ENCODE measurements around the gene PID1. TPM values are rescaled to one million over a fixed set of nuclear protein-coding genes. Genes with fewer than 3 reads are reported as not detected.

Gene PID1
- total RNA-seq, 1 donor from 2014 or later = 0.91 TPM

DNA sequence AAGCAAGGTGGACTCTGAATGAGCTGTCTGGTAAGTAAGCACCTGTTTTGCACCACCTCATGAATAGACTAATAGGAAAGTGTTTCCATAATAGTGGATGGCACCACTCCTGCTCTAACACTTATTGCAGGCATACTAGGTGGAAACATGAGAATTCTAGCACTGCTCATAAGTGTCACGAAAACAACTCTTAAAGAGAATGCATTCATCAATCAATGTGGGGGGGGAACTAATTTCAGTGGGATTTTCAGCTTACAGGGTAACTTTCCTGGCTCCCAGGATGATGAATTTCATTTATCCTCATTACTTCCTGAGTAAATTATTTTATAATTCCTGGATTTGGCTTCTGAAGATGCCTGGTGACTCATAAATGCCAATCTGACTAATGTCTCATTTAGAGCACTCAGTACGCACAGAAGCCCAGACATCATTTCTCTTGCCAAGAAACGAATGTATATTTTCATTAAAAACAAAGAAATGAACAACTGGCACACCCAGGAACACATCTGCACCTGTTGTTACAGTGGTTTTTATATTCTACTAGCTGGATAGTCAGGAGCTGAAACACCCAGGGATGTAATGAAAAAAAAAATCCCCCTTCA, 129.6 kb downstream of the PID1 start:
- TF ChIP-seq, protein P1, sequence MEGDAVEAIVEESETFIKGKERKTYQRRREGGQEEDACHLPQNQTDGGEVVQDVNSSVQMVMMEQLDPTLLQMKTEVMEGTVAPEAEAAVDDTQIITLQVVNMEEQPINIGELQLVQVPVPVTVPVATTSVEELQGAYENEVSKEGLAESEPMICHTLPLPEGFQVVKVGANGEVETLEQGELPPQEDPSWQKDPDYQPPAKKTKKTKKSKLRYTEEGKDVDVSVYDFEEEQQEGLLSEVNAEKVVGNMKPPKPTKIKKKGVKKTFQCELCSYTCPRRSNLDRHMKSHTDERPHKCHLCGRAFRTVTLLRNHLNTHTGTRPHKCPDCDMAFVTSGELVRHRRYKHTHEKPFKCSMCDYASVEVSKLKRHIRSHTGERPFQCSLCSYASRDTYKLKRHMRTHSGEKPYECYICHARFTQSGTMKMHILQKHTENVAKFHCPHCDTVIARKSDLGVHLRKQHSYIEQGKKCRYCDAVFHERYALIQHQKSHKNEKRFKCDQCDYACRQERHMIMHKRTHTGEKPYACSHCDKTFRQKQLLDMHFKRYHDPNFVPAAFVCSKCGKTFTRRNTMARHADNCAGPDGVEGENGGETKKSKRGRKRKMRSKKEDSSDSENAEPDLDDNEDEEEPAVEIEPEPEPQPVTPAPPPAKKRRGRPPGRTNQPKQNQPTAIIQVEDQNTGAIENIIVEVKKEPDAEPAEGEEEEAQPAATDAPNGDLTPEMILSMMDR (conservative IDR thresholded peaks at IDR 0.05) = no peak
- H3K4me1 Mint-ChIP-seq = no peaks in the 10 kb centered on the region
- no peak overlapping the region for H3K27ac Mint-ChIP-seq (ENCODE audit: unreplicated experiment)
- H3K36me3 Mint-ChIP-seq (ENCODE audit: low read depth) = no peaks in the 10 kb centered on the region
- peaks cover 11% of the 10 kb centered on the region for H3K27me3 Mint-ChIP-seq (ENCODE audit: low read depth)
- no peak overlapping the region for H3K4me3 Mint-ChIP-seq
- H3K9me3 Mint-ChIP-seq = peaks cover under 1% of the 10 kb centered on the region
- no peak for DNase-seq (ENCODE audit: low read depth, low spot score)

DNA sequence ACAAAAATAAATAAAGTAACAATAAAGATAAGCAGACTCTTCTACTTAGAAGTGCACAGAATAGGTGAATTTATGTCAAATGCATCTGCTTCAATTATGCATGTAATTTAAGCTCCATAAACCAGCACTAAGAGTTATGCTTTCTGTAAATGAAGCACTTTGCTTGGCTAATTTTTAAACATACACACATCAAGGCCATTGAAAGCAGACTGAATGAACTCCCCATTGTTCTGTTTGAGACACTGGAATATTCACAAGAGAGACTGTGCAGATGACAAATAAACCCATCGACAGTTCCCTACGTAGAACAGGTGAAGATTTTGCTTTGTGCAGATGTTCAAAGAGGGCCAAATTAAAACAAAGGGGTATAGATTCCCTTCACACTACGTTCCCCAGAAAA, 133.4 kb downstream of the PID1 start:
- TF ChIP-seq, protein P1 (conservative IDR thresholded peaks at IDR 0.05) = no peak
- no peaks in the 10 kb centered on the region for H3K4me1 Mint-ChIP-seq
- H3K4me3 Mint-ChIP-seq = no peak overlapping the region
- no peak overlapping the region for H3K27ac Mint-ChIP-seq (ENCODE audit: unreplicated experiment)
- DNase-seq (ENCODE audit: low read depth, low spot score) = no peak
- no peaks in the 10 kb centered on the region for H3K36me3 Mint-ChIP-seq (ENCODE audit: low read depth)
- no peaks in the 10 kb centered on the region for H3K9me3 Mint-ChIP-seq
- H3K27me3 Mint-ChIP-seq (ENCODE audit: low read depth) = peaks cover 23% of the 10 kb centered on the region

DNA sequence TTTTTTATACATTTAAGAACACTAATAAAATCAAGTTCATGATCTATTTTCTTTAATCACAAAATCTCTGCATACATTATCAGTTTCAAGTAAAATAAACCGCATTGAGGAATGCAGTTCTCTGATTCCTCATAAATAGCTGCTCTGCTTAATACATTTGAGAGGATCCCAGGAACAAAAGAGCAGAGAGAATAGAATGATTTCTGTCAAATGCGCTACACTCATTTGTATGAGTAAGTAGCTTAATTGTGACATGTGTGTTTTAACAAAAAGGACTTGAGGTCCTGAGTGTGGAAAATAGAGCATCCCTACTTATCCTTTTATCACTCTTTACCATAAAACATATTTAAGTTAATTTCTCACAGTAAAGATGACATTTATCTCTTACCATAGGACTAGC, 134.0 kb downstream of the PID1 start:
- H3K27me3 Mint-ChIP-seq (ENCODE audit: low read depth) = peaks cover 23% of the 10 kb centered on the region
- H3K4me3 Mint-ChIP-seq = no peak overlapping the region
- DNase-seq (ENCODE audit: low read depth, low spot score) = no peak
- H3K4me1 Mint-ChIP-seq = no peaks in the 10 kb centered on the region
- no peak overlapping the region for H3K27ac Mint-ChIP-seq (ENCODE audit: unreplicated experiment)
- TF ChIP-seq, protein P1 (conservative IDR thresholded peaks at IDR 0.05) = no peak
- no peaks in the 10 kb centered on the region for H3K36me3 Mint-ChIP-seq (ENCODE audit: low read depth)
- H3K9me3 Mint-ChIP-seq = no peaks in the 10 kb centered on the region

DNA sequence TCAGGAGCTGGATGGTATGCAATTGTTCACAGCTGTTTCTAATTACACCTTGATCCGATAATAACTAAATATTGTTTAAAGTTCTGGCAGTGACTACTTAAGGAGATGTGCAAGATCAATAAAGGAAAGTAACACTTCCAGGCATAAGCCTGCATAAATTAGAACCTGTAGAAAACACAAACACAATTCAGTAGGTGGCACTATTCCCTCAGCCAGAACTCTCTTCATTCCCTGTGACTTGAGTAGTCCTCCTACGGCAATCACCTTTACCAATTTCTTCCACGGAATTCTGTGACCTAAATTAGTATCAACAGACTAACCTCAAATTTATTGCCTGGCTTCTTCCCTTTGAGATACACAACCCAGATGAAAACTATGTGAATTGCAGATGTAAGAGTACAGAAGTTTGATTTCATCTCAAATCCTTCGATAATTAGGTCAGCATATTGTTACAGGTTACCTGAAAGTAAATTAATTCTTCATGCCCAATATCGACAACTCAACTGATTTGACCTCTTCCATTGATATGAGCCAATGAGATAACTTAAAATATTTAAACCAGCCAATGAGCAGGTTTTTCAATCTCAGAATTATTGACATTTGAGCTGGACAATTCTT, 137.8 kb downstream of the PID1 start:
- Mint-ChIP-seq H3K27ac (ENCODE audit: unreplicated experiment) (no peak overlapping the region), H3K4me3 (no peak overlapping the region), H3K36me3 (ENCODE audit: low read depth) (no peaks in the 10 kb centered on the region), H3K27me3 (ENCODE audit: low read depth) (peaks cover 14% of the 10 kb centered on the region), H3K4me1 (no peaks in the 10 kb centered on the region), H3K9me3 (no peaks in the 10 kb centered on the region)
- no peak for DNase-seq (ENCODE audit: low read depth, low spot score)
- TF ChIP-seq, protein P1 (conservative IDR thresholded peaks at IDR 0.05) = peak; percentile 71

DNA sequence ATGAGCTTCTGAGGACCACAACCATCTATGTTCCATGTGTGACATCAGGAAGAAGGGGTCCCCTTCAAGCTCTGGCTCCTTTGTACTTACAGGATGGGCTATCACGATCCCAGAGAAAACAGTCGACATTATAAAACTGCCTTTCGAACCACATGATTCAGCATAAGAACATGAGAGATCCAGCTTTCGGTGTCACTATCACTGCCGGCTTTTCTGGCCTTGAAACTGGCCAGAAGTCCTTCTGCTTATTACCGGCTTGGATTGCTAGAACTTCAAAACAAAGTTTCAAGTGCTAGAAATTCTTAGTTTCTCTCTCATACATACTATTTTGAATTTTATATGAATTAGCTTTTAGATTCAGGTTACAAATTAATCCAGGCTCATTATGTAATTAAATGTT, 138.9 kb downstream of the PID1 start:
- DNase-seq (ENCODE audit: low read depth, low spot score) = no peak
- no peaks in the 10 kb centered on the region for H3K36me3 Mint-ChIP-seq (ENCODE audit: low read depth)
- TF ChIP-seq, protein P1 (conservative IDR thresholded peaks at IDR 0.05) = no peak
- H3K4me3 Mint-ChIP-seq = no peak overlapping the region
- H3K4me1 Mint-ChIP-seq = no peaks in the 10 kb centered on the region
- H3K9me3 Mint-ChIP-seq = no peaks in the 10 kb centered on the region
- peaks cover 14% of the 10 kb centered on the region for H3K27me3 Mint-ChIP-seq (ENCODE audit: low read depth)
- H3K27ac Mint-ChIP-seq (ENCODE audit: unreplicated experiment) = no peak overlapping the region
